ENCODE data around the gene OR2A14. TPM values are rescaled to one million over a fixed set of nuclear protein-coding genes. Genes with fewer than 3 reads are reported as not detected.
"Not testable (repeated sequence)": the region's sequence is repeated elsewhere in the genome, so short reads cannot be mapped to it uniquely, and the experiment has no call there.

OR2A14 gene
- total RNA-seq, 1 donor from 2014 or later, result not detected

DNA sequence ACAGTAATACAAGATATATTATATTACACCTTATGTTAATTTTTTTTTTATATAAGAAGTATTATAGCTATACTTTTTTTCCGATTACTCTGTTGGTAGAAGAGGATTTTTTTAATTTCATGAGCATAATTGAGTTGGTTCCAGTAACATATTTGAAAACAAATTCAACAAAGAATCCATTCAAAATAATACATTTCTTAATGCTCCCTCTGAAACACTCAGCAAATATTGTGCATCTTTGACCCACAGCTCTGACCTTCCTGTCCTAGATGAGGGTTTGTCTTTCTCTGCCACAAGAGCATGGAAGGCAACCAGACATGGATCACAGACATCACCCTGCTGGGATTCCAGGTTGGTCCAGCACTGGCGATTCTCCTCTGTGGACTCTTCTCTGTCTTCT lies 13.7 kb upstream of the OR2A14 start, which contains the start of gene OR2A2:
Gene OR2A2, plus strand, starts transcription at position 301 of the 400 bp plus-strand sequence. Its CDS starts 0 bp downstream, at position 301.
- Mint-ChIP-seq H3K9me3 (ENCODE audit: unreplicated experiment) (no peaks in the 10 kb centered on the region), H3K4me1 (ENCODE audit: unreplicated experiment) (no peaks in the 10 kb centered on the region), H3K4me3 (ENCODE audit: unreplicated experiment) (no peak within 1 kb of the TSS), H3K27me3 (ENCODE audit: unreplicated experiment) (no peaks in the 10 kb centered on the region), H3K27ac (ENCODE audit: unreplicated experiment) (no peak within 1 kb of the TSS), H3K36me3 (ENCODE audit: low read depth, unreplicated experiment) (no peaks in the 10 kb centered on the region)
- DNase-seq (ENCODE audit: low spot score), result no peak
- TF ChIP-seq, protein P1, sequence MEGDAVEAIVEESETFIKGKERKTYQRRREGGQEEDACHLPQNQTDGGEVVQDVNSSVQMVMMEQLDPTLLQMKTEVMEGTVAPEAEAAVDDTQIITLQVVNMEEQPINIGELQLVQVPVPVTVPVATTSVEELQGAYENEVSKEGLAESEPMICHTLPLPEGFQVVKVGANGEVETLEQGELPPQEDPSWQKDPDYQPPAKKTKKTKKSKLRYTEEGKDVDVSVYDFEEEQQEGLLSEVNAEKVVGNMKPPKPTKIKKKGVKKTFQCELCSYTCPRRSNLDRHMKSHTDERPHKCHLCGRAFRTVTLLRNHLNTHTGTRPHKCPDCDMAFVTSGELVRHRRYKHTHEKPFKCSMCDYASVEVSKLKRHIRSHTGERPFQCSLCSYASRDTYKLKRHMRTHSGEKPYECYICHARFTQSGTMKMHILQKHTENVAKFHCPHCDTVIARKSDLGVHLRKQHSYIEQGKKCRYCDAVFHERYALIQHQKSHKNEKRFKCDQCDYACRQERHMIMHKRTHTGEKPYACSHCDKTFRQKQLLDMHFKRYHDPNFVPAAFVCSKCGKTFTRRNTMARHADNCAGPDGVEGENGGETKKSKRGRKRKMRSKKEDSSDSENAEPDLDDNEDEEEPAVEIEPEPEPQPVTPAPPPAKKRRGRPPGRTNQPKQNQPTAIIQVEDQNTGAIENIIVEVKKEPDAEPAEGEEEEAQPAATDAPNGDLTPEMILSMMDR (IDR thresholded peaks at IDR 0.05; ENCODE audit: unreplicated experiment), result no peak

- DNase-seq (ENCODE audit: low spot score), result no peak
- Mint-ChIP-seq H3K27ac (ENCODE audit: unreplicated experiment) (no peak overlapping the region), H3K36me3 (ENCODE audit: low read depth, unreplicated experiment) (no peaks in the 10 kb centered on the region), H3K4me3 (ENCODE audit: unreplicated experiment) (no peak overlapping the region), H3K9me3 (ENCODE audit: unreplicated experiment) (no peaks in the 10 kb centered on the region), H3K27me3 (ENCODE audit: unreplicated experiment) (no peaks in the 10 kb centered on the region), H3K4me1 (ENCODE audit: unreplicated experiment) (no peaks in the 10 kb centered on the region)
- TF ChIP-seq, protein P1 (IDR thresholded peaks at IDR 0.05; ENCODE audit: unreplicated experiment), result no peak
These were observed 12.7 kb upstream of the OR2A14 start for GRCh38 chr7:144110272-144110671.

DNA sequence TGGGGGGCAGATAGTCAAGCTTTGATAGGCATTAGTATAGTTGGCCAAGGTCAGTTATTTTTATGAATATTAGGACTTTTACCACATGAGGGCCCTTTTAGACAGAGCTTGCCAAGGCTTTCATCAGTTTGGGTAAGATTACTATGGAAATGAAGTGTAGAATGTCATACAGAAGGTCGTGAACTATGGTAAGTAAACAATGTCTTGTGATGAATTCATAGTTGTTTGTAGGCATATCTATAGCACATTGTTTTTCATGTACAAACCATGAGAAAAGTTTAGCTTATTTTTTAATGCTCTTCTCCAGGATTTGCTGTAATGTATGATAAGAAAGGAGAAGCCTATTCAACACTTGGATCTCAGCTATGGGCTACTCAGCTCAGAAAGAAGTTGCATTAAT lies 9.3 kb upstream of the OR2A14 start:
- Mint-ChIP-seq H3K4me1 (ENCODE audit: unreplicated experiment) (no peaks in the 10 kb centered on the region), H3K36me3 (ENCODE audit: low read depth, unreplicated experiment) (no peaks in the 10 kb centered on the region), H3K4me3 (ENCODE audit: unreplicated experiment) (no peak overlapping the region), H3K27me3 (ENCODE audit: unreplicated experiment) (no peaks in the 10 kb centered on the region), H3K27ac (ENCODE audit: unreplicated experiment) (no peak overlapping the region), H3K9me3 (ENCODE audit: unreplicated experiment) (no peaks in the 10 kb centered on the region)
- TF ChIP-seq, protein P1 (IDR thresholded peaks at IDR 0.05; ENCODE audit: unreplicated experiment), result no peak
- DNase-seq (ENCODE audit: low spot score), result no peak

DNA sequence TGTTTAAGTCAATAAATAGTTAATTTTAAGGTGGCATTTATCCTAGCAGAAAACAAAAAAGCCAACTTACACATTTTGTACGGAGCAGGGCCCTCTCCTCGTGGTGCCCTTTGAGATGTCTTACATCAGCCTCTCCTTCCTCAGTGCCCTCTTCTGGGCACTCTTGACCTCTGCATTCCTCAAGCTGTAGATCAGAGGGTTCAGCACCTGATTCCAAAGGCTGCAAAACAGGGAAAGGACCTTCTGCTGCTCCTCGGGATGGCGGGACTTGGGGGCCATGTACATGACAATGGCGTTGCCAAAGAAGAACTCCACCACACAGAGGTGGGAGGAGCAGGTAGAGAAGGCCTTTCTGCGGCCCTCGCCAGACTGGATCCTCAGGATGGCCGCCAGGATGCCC lies 4.6 kb upstream of the OR2A14 start:
- DNase-seq (ENCODE audit: low spot score), result no peak
- TF ChIP-seq, protein P1 (IDR thresholded peaks at IDR 0.05; ENCODE audit: unreplicated experiment), result no peak
- H3K27me3 Mint-ChIP-seq (ENCODE audit: unreplicated experiment), result no peaks in the 10 kb centered on the region
- H3K4me3 Mint-ChIP-seq (ENCODE audit: unreplicated experiment), result no peak overlapping the region
- no peaks in the 10 kb centered on the region for H3K9me3 Mint-ChIP-seq (ENCODE audit: unreplicated experiment)
- H3K4me1 Mint-ChIP-seq (ENCODE audit: unreplicated experiment), result no peaks in the 10 kb centered on the region
- no peaks in the 10 kb centered on the region for H3K36me3 Mint-ChIP-seq (ENCODE audit: low read depth, unreplicated experiment)
- no peak overlapping the region for H3K27ac Mint-ChIP-seq (ENCODE audit: unreplicated experiment)

- H3K4me3 Mint-ChIP-seq (ENCODE audit: unreplicated experiment), result no peak overlapping the region
- no peaks in the 10 kb centered on the region for H3K9me3 Mint-ChIP-seq (ENCODE audit: unreplicated experiment)
- H3K4me1 Mint-ChIP-seq (ENCODE audit: unreplicated experiment), result no peaks in the 10 kb centered on the region
- no peaks in the 10 kb centered on the region for H3K27me3 Mint-ChIP-seq (ENCODE audit: unreplicated experiment)
- no peak overlapping the region for H3K27ac Mint-ChIP-seq (ENCODE audit: unreplicated experiment)
- peak; percentile 94 for DNase-seq (ENCODE audit: low spot score)
- no peaks in the 10 kb centered on the region for H3K36me3 Mint-ChIP-seq (ENCODE audit: low read depth, unreplicated experiment)
- TF ChIP-seq, protein P1 (IDR thresholded peaks at IDR 0.05; ENCODE audit: unreplicated experiment), result peak; percentile 87
These were observed 4.8 kb downstream of the OR2A14 start for GRCh38 chr7:144127714-144128334.

- H3K36me3 Mint-ChIP-seq (ENCODE audit: low read depth, unreplicated experiment); H3K4me3 Mint-ChIP-seq (ENCODE audit: unreplicated experiment); H3K27me3 Mint-ChIP-seq (ENCODE audit: unreplicated experiment); H3K4me1 Mint-ChIP-seq (ENCODE audit: unreplicated experiment); DNase-seq (ENCODE audit: low spot score); H3K27ac Mint-ChIP-seq (ENCODE audit: unreplicated experiment); H3K9me3 Mint-ChIP-seq (ENCODE audit: unreplicated experiment): not testable (repeated sequence)
These were observed 6.6 kb downstream of the OR2A14 start for GRCh38 chr7:144129601-144130000.
